Measurements from ENCODE around the gene PDRG1.

PDRG1 gene

GRCh38 chr20:31894980-31895675, 56.7 kb downstream of the PDRG1 start:
- Mint-ChIP-seq H3K9me3 (no peaks in the 10 kb centered on the region), H3K36me3 (no peaks in the 10 kb centered on the region), H3K27ac (peak overlapping the region; percentile 90), H3K4me3 (peak overlapping the region; percentile 37 to 53), H3K27me3 (no peaks in the 10 kb centered on the region), H3K4me1 (peaks cover 6 to 33% of the 10 kb centered on the region in 2 donors)
- ATAC-seq (replicated peaks) (peak; percentile 100), DNase-seq (peak; percentile 81)

All from stimulated activated naive B cell treated with anti-CD40 and anti-IgM and Interleukin-4, amounts not matched to agents 10 μg/mL and 1 μg/mL and 100 μg/mL, for 72 hours (primary cell).